ENCODE data around the gene OSBPL7.

Gene OSBPL7

GRCh38 chr17:47821424-47822391 is at the start of gene OSBPL7:
Gene OSBPL7 (minus strand): TSS chr17:47821794. CDS start chr17:47820278, 1,516 bp downstream.
- FAIRE-seq: peak; percentile 99
- peak; percentile 91 for DNase-seq (ENCODE audit: insufficient read length, low spot score)

- no peak for FAIRE-seq
Measured at GRCh38 chr17:47871048-47871447, 49.5 kb upstream of the OSBPL7 start.

GRCh38 chr17:47870056-47870455 is 48.5 kb upstream of the OSBPL7 start:
- DNase-seq (ENCODE audit: insufficient read length, low spot score): no peak
- FAIRE-seq: no peak

More at GRCh38 chr17:47871048-47871447, 49.5 kb upstream of the OSBPL7 start:
- no peak for DNase-seq (ENCODE audit: insufficient read length, low spot score)

GRCh38 chr17:47869114-47869513 is 47.5 kb upstream of the OSBPL7 start:
- FAIRE-seq: no peak
- DNase-seq (ENCODE audit: insufficient read length, low spot score): no peak

- FAIRE-seq (no peak), DNase-seq (ENCODE audit: insufficient read length, low spot score) (no peak)
Measured at GRCh38 chr17:47867813-47868533, 46.4 kb upstream of the OSBPL7 start.

GRCh38 chr17:47866941-47867340 is 45.3 kb upstream of the OSBPL7 start:
- FAIRE-seq (no peak), DNase-seq (ENCODE audit: insufficient read length, low spot score) (no peak)

- no peak for DNase-seq (ENCODE audit: insufficient read length, low spot score)
- FAIRE-seq: no peak
Measured at GRCh38 chr17:47864791-47865216, 43.2 kb upstream of the OSBPL7 start.

- DNase-seq (ENCODE audit: insufficient read length, low spot score) (no peak), FAIRE-seq (no peak)
Measured at GRCh38 chr17:47862621-47863440, 41.2 kb upstream of the OSBPL7 start.

GRCh38 chr17:47860386-47860785 is 38.8 kb upstream of the OSBPL7 start:
- FAIRE-seq: no peak
- no peak for DNase-seq (ENCODE audit: insufficient read length, low spot score)

GRCh38 chr17:47857551-47858455 is 36.2 kb upstream of the OSBPL7 start:
- FAIRE-seq (no peak), DNase-seq (ENCODE audit: insufficient read length, low spot score) (no peak)

- DNase-seq (ENCODE audit: insufficient read length, low spot score) (no peak), FAIRE-seq (no peak)
Measured at GRCh38 chr17:47856830-47857229, 35.2 kb upstream of the OSBPL7 start.

- DNase-seq (ENCODE audit: insufficient read length, low spot score) (no peak), FAIRE-seq (no peak)
Measured at GRCh38 chr17:47855737-47856136, 34.1 kb upstream of the OSBPL7 start.

- FAIRE-seq (no peak), DNase-seq (ENCODE audit: insufficient read length, low spot score) (no peak)
Measured at GRCh38 chr17:47853616-47854015, 32.0 kb upstream of the OSBPL7 start.

GRCh38 chr17:47852113-47852949 is 30.7 kb upstream of the OSBPL7 start:
- FAIRE-seq (no peak), DNase-seq (ENCODE audit: insufficient read length, low spot score) (no peak)

- no peak for FAIRE-seq
- DNase-seq (ENCODE audit: insufficient read length, low spot score): no peak
Measured at GRCh38 chr17:47851764-47852112, 30.1 kb upstream of the OSBPL7 start.

GRCh38 chr17:47850692-47851573 is 29.3 kb upstream of the OSBPL7 start, which contains the start of gene SP6:
Gene SP6 (minus strand): TSS chr17:47851163. CDS start chr17:47848429, 2,734 bp downstream.
- no peak for FAIRE-seq
- DNase-seq (ENCODE audit: insufficient read length, low spot score): peak; percentile 56

GRCh38 chr17:47850373-47850691 is 28.7 kb upstream of the OSBPL7 start:
- DNase-seq (ENCODE audit: insufficient read length, low spot score) (no peak), FAIRE-seq (no peak)

- FAIRE-seq (no peak), DNase-seq (ENCODE audit: insufficient read length, low spot score) (no peak)
Measured at GRCh38 chr17:47848198-47848513, 26.6 kb upstream of the OSBPL7 start.

All from GM19239 (cell line).